ENCODE results near the gene SH3RF3. TPM values are rescaled to one million over a fixed set of nuclear protein-coding genes. Genes with fewer than 3 reads are reported as not detected.

Gene SH3RF3
- total and polyA plus RNA-seq, 9 of the 15 experiments (the other 6 are each of a cell fraction or from before 2014, with no cell fraction given) = 0.02 TPM; not detected in 8

DNA sequence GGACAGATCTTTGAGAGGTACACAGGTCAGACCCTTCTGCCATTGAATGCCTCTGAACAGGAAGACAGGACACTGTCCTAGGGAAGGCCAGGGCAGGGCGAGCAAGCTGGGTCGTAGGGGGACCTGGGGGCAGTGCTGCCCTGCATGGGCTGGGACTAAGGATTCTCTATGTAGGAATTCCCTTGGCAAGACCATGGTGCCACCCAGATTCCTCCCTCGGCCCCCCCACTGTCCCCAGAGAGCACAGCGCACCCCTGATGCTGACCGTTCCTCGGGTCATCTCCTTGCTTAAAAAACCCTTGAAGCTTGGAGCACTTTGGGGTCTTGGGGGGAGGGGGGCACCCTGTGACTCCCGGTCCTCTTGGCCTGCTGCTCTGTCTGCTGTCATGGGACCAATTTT, 289.7 kb downstream of the SH3RF3 start:
- BruUV-seq (replicated peaks) = no TSS peak
- CTCF ChIA-PET (ENCODE audit: low intra/inter-chr PET ratio) = no interaction called here
- no peak for ATAC-seq
- TF ChIP-seq HNRNPK (IDR thresholded peaks at IDR 0.05; ENCODE audit: low read depth, low read length, poor library complexity, severe bottlenecking) = no peak
- TF ChIP-seq, protein P1, sequence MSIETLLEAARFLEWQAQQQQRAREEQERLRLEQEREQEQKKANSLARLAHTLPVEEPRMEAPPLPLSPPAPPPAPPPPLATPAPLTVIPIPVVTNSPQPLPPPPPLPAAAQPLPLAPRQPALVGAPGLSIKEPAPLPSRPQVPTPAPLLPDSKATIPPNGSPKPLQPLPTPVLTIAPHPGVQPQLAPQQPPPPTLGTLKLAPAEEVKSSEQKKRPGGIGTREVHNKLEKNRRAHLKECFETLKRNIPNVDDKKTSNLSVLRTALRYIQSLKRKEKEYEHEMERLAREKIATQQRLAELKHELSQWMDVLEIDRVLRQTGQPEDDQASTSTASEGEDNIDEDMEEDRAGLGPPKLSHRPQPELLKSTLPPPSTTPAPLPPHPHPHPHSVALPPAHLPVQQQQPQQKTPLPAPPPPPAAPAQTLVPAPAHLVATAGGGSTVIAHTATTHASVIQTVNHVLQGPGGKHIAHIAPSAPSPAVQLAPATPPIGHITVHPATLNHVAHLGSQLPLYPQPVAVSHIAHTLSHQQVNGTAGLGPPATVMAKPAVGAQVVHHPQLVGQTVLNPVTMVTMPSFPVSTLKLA (conservative IDR thresholded peaks at IDR 0.05) = no peak
- TF ChIP-seq MYBL2 (IDR thresholded peaks at IDR 0.05; ENCODE audit: low read depth) = no peak
- no peak for TF ChIP-seq MYBL2 (CRISPR knock-in tag; IDR thresholded peaks at IDR 0.05; ENCODE audit: borderline replicate concordance)
- TF ChIP-seq, protein P2, sequence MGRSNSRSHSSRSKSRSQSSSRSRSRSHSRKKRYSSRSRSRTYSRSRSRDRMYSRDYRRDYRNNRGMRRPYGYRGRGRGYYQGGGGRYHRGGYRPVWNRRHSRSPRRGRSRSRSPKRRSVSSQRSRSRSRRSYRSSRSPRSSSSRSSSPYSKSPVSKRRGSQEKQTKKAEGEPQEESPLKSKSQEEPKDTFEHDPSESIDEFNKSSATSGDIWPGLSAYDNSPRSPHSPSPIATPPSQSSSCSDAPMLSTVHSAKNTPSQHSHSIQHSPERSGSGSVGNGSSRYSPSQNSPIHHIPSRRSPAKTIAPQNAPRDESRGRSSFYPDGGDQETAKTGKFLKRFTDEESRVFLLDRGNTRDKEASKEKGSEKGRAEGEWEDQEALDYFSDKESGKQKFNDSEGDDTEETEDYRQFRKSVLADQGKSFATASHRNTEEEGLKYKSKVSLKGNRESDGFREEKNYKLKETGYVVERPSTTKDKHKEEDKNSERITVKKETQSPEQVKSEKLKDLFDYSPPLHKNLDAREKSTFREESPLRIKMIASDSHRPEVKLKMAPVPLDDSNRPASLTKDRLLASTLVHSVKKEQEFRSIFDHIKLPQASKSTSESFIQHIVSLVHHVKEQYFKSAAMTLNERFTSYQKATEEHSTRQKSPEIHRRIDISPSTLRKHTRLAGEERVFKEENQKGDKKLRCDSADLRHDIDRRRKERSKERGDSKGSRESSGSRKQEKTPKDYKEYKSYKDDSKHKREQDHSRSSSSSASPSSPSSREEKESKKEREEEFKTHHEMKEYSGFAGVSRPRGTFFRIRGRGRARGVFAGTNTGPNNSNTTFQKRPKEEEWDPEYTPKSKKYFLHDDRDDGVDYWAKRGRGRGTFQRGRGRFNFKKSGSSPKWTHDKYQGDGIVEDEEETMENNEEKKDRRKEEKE (IDR thresholded peaks at IDR 0.05; ENCODE audit: borderline replicate concordance in 1 of 2, control insufficient read depth in 1 of 2, low read depth in 2 of 2, low read length in 1 of 2) = no peak
- TF ChIP-seq BRD9 (IDR thresholded peaks at IDR 0.05; ENCODE audit: low read depth, partially characterized antibody) = no peak
- no peak for TF ChIP-seq TEAD1 (CRISPR knock-in tag; IDR thresholded peaks at IDR 0.05)
- TF ChIP-seq, protein P3, sequence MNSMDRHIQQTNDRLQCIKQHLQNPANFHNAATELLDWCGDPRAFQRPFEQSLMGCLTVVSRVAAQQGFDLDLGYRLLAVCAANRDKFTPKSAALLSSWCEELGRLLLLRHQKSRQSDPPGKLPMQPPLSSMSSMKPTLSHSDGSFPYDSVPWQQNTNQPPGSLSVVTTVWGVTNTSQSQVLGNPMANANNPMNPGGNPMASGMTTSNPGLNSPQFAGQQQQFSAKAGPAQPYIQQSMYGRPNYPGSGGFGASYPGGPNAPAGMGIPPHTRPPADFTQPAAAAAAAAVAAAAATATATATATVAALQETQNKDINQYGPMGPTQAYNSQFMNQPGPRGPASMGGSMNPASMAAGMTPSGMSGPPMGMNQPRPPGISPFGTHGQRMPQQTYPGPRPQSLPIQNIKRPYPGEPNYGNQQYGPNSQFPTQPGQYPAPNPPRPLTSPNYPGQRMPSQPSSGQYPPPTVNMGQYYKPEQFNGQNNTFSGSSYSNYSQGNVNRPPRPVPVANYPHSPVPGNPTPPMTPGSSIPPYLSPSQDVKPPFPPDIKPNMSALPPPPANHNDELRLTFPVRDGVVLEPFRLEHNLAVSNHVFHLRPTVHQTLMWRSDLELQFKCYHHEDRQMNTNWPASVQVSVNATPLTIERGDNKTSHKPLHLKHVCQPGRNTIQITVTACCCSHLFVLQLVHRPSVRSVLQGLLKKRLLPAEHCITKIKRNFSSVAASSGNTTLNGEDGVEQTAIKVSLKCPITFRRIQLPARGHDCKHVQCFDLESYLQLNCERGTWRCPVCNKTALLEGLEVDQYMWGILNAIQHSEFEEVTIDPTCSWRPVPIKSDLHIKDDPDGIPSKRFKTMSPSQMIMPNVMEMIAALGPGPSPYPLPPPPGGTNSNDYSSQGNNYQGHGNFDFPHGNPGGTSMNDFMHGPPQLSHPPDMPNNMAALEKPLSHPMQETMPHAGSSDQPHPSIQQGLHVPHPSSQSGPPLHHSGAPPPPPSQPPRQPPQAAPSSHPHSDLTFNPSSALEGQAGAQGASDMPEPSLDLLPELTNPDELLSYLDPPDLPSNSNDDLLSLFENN (IDR thresholded peaks at IDR 0.05; ENCODE audit: low read depth in 2 of 2, low read length in 2 of 2) = no peak
- TF ChIP-seq MAX (CRISPR knock-in tag; IDR thresholded peaks at IDR 0.05) = no peak
- no peak for TF ChIP-seq ZNF639 (CRISPR knock-in tag; conservative IDR thresholded peaks at IDR 0.05 in 1 of 2, IDR thresholded peaks at IDR 0.05 in 1 of 2)
- TF ChIP-seq IRF2 (CRISPR knock-in tag; IDR thresholded peaks at IDR 0.05) = no peak

More for the DNA sequence above, 289.7 kb downstream of the SH3RF3 start:
- H3K9me1 ChIP-seq (ENCODE audit: control insufficient read depth, insufficient read depth, low read length) = no peaks in the 10 kb centered on the region
- H3K27ac ChIP-seq (ENCODE audit: extremely low read depth, low read depth, low read length) = no peak overlapping the region
- no peaks in the 10 kb centered on the region for H3K36me3 ChIP-seq (ENCODE audit: control insufficient read depth, insufficient read depth, low read length)
- H3K9ac ChIP-seq (ENCODE audit: insufficient read depth in 1 of 2, low read depth in 2 of 2, low read length in 2 of 2) = no peak overlapping the region
- H3K27me3 ChIP-seq (ENCODE audit: control insufficient read depth in 2 of 2, insufficient read depth in 2 of 2, low read length in 2 of 2) = peaks cover 0 to 66% of the 10 kb centered on the region in 2 experiments; a peak in 3 of 5 replicates
- no peaks in the 10 kb centered on the region for H3K79me2 ChIP-seq (ENCODE audit: control insufficient read depth, insufficient read depth, low read length)
- POLR2A ChIA-PET = no interaction called here
- no peak for DNase-seq (ENCODE audit: extremely low read depth in 1 of 4, low spot score in 3 of 4)
- in situ Hi-C loops (cut with MboI) = no loop called here
- 2% methylated on average over 7 of the region's 7 CpGs for WGBS (ENCODE audit: insufficient coverage, low coverage, missing lambda C conversion rate)
- intact Hi-C loops (cut with micrococcal nuclease) = no loop called here
- H2AFZ ChIP-seq (ENCODE audit: low read depth, low read length) = no peak overlapping the region
- FAIRE-seq = no peak
- no peaks in the 10 kb centered on the region for H3K9me3 ChIP-seq (replicated peaks; ENCODE audit: control insufficient read depth, insufficient read depth, low read depth, low read length)
- H3K4me1 ChIP-seq (replicated peaks in 1 of 2; ENCODE audit: control insufficient read depth in 2 of 2, insufficient read depth in 2 of 2, low read length in 2 of 2) = no peaks in the 10 kb centered on the region; a peak in 1 of 5 replicates
- no peak overlapping the region for H3K4me3 ChIP-seq
- H3K4me2 ChIP-seq (ENCODE audit: insufficient read depth, low read length) = no peak overlapping the region
- peaks cover 3% of the 10 kb centered on the region; the same call in 1 of the 2 replicates for H4K20me1 ChIP-seq (replicated peaks; ENCODE audit: control insufficient read depth, insufficient read depth, low read length)
